ENCODE measurements around the gene CALHM2. TPM values are rescaled to one million over a fixed set of nuclear protein-coding genes. Genes with fewer than 3 reads are reported as not detected.

The CALHM2 gene
- total and polyA plus RNA-seq, 4 donors: 11.7 to 43.2 (median 25.0) TPM

DNA sequence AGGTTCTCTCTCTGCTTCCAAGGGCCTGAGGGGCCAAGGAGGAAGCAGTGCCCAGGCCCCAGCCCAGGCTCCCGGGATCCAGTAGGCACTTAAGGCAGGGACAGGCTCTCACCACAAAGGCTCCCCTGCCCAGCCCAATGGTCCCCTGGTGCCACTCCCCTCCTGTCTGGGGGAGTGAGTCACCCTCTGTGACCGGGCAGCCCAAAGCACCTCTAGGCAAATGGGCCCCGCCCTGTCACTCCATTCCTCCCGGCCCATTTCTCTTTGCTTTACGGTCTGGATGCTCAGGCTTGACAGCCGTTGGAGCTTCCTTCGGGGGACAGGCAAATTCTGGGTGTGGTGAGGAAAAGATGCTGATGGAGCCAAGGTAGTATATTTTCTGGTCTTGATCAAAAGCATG, 27.0 kb upstream of the CALHM2 start, which contains the start of gene CALHM3:
Gene CALHM3 (minus strand): TSS at position 106 of the 400 bp plus-strand sequence. CDS start 208 bp downstream, outside the sequence.
- Histone ChIP-seq H3K36me3 (ENCODE audit: control insufficient read depth in 4 of 4, insufficient read depth in 4 of 4, low read length in 4 of 4) (no peaks in the 10 kb centered on the region), H3K4me3 (no peak within 1 kb of the TSS), H3K9ac (ENCODE audit: insufficient read depth in 1 of 2, low read length in 2 of 2) (no peak within 1 kb of the TSS), H3K27me3 (ENCODE audit: control insufficient read depth in 3 of 3, insufficient read depth in 3 of 3, low read length in 2 of 3) (no peaks in the 10 kb centered on the region), H3K9me3 (ENCODE audit: control insufficient read depth in 4 of 4, insufficient read depth in 3 of 4, low read length in 3 of 4) (no peaks in the 10 kb centered on the region), H3K4me1 (ENCODE audit: control insufficient read depth in 5 of 5, insufficient read depth in 5 of 5, low read length in 5 of 5) (no peaks in the 10 kb centered on the region), H3K27ac (ENCODE audit: low read depth in 1 of 2, low read length in 1 of 2) (no peak within 1 kb of the TSS)
- ATAC-seq (ENCODE audit: insufficient read depth, low FRiP score) (peak; percentile 72), DNase-seq (no peak)
- TF ChIP-seq, protein P1, sequence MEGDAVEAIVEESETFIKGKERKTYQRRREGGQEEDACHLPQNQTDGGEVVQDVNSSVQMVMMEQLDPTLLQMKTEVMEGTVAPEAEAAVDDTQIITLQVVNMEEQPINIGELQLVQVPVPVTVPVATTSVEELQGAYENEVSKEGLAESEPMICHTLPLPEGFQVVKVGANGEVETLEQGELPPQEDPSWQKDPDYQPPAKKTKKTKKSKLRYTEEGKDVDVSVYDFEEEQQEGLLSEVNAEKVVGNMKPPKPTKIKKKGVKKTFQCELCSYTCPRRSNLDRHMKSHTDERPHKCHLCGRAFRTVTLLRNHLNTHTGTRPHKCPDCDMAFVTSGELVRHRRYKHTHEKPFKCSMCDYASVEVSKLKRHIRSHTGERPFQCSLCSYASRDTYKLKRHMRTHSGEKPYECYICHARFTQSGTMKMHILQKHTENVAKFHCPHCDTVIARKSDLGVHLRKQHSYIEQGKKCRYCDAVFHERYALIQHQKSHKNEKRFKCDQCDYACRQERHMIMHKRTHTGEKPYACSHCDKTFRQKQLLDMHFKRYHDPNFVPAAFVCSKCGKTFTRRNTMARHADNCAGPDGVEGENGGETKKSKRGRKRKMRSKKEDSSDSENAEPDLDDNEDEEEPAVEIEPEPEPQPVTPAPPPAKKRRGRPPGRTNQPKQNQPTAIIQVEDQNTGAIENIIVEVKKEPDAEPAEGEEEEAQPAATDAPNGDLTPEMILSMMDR (IDR thresholded peaks at IDR 0.05; ENCODE audit: control extremely low read depth, extremely low read depth): no peak
- WGBS, 2 donors: 68 to 80% methylated on average over 7 of the region's 7 CpGs

DNA sequence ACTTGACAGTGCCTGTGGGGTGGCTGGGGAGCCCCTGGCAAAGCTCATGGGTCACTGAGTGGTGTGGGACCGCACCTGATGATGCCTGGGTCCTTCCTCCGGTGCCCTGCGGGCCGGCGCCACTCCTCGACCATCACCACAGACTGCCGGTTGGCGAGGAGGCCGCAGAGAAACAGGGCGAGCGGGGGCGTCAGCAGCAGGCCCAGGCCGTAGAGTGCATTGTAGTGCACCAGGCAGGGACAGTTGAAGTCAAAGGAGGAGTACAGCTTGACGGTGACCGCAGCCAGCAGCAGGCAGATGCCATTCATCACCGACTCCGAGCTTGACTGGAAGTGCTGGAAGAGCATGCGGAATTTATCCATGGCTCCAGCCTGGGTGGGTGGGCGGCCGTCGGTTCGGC, 26.5 kb upstream of the CALHM2 start:
- H3K27me3 ChIP-seq (ENCODE audit: control insufficient read depth in 3 of 3, insufficient read depth in 3 of 3, low read length in 2 of 3): no peaks in the 10 kb centered on the region
- 87 to 95% methylated on average over 22 of the region's 22 CpGs for WGBS, 2 donors
- DNase-seq: no peak
- no peak overlapping the region for H3K9ac ChIP-seq (ENCODE audit: insufficient read depth in 1 of 2, low read length in 2 of 2)
- no peak overlapping the region for H3K27ac ChIP-seq (ENCODE audit: low read depth in 1 of 2, low read length in 1 of 2)
- H3K4me3 ChIP-seq: no peak overlapping the region
- H3K4me1 ChIP-seq (ENCODE audit: control insufficient read depth in 5 of 5, insufficient read depth in 5 of 5, low read length in 5 of 5): no peaks in the 10 kb centered on the region
- ATAC-seq (ENCODE audit: insufficient read depth, low FRiP score): no peak
- TF ChIP-seq, protein P1 (IDR thresholded peaks at IDR 0.05; ENCODE audit: control extremely low read depth, extremely low read depth): no peak
- H3K36me3 ChIP-seq (ENCODE audit: control insufficient read depth in 4 of 4, insufficient read depth in 4 of 4, low read length in 4 of 4): no peaks in the 10 kb centered on the region
- no peaks in the 10 kb centered on the region for H3K9me3 ChIP-seq (ENCODE audit: control insufficient read depth in 4 of 4, insufficient read depth in 3 of 4, low read length in 3 of 4)

DNA sequence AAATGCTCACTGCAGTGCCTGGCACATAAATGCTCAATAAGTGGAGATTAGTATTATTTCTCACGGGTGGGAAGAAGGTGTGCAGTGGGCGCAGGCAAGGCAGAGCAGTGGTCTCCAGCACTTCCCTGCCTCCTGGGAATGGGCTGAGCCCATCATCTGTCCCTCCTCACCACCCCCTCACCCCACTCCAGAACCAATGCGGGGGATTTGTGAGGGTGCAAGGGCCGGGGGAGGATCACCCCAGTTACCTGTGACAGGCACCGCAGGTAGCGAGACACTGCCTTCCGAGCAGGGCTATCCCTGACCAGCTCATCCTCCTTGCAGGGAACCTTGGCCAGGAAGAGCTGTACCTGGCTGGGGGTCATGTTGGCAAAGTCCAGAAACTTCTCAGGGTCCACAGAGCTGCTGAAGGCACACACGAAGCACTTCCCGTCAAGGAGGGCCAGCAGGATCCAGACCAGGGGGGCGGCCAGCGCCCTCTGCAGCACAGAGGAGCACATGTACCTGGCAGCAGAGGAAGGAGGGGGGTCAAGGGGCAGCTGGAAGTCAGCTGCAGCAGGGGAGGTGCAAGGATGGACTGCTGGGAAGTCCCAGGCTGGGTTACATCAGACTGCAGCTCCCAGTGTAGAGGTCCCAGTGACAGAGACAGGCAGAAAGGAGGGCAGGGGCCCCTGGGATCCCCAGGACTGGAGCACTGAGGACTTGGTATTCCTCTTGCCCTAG, 24.0 kb upstream of the CALHM2 start:
- TF ChIP-seq, protein P1 (IDR thresholded peaks at IDR 0.05; ENCODE audit: control extremely low read depth, extremely low read depth): no peak
- no peaks in the 10 kb centered on the region for H3K36me3 ChIP-seq (ENCODE audit: control insufficient read depth in 4 of 4, insufficient read depth in 4 of 4, low read length in 4 of 4)
- no peaks in the 10 kb centered on the region for H3K4me1 ChIP-seq (ENCODE audit: control insufficient read depth in 5 of 5, insufficient read depth in 5 of 5, low read length in 5 of 5)
- no peaks in the 10 kb centered on the region for H3K9me3 ChIP-seq (ENCODE audit: control insufficient read depth in 4 of 4, insufficient read depth in 3 of 4, low read length in 3 of 4)
- ATAC-seq (ENCODE audit: insufficient read depth, low FRiP score): no peak
- no peak overlapping the region for H3K27ac ChIP-seq (ENCODE audit: low read depth in 1 of 2, low read length in 1 of 2)
- H3K4me3 ChIP-seq: no peak overlapping the region
- 71 to 73% methylated on average over 11 of the region's 11 CpGs for WGBS, 2 donors
- no peak overlapping the region for H3K9ac ChIP-seq (ENCODE audit: insufficient read depth in 1 of 2, low read length in 2 of 2)
- no peak for DNase-seq
- H3K27me3 ChIP-seq (ENCODE audit: control insufficient read depth in 3 of 3, insufficient read depth in 3 of 3, low read length in 2 of 3): no peaks in the 10 kb centered on the region
